Stimulated activated CD8-positive, alpha-beta memory T cell treated with anti-CD3 and anti-CD28 coated beads, Interleukin-15, amount 100 ng/mL, for 4 hours (primary cell): ENCODE results near the gene RPUSD3.
A peak's percentile ranks its signal among the peaks of the same experiment; 100 is the strongest.

Experiments used
- DNase-seq, 2 donors: peaks; one replicate each; pipeline ENCODE4 v3.0.0-alpha.2; 2020; ENCODE audit warnings: low read depth in 2 of 2

RPUSD3 gene

DNA sequence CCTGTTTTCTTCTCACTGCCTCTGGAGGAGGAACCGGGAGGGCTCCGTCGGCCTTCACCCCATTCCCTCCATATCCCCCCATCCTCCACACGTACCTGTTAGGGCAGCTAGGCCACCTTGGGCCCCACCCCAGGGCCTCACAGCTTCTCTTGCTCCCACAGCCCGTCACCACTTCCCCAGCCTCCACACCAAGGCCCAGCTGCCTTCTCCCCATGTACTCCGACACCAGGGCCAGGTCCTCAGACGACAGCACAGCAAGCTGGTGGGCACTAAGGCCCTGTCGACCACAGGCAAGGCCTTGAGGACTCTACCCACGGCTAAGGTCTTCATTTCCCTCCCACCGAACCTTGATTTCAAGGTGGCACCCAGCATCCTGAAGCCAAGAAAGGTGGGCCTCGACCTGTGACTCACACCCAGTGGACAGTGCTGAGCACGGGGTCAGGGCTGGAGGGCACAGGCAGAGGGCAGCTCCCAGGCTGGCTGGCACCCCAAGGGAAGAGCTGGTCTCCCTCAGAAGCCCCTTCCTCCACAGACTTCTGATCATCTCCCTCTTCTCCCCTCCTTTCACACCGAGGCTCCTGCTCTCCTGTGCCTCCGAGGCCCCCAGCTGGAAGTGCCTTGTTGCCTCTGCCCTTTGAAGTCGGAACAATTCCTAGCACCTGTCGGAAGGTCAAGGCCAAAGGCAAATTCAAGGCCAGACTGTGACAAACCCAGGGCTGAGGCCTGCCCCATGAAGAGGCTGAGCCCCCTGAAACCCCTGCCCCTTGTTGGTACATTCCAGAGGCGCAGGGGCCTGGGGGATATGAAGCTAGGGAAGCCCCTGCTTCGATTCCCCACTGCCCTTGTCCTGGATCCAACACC, 9.1 kb downstream of the RPUSD3 start:
- DNase-seq, result no peak

DNA sequence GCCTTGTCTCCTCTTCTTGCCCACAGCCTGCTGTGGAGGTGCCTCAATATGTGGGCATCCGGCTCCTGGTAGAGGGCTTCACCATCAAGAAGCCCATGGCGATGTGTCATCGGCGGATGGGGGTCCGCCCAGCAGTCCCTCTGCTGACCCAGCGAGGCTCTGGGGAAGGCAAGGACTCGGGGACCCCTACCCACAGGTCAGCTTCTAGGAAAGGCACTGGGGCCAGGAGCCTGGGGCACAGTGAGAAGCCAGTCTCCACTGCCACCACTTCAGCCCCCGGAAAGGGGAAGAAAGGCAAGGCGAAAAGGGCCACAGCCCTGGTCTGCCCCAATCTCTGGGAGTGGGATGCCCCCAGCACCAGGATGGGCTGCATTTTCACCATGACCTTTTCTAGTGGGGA, 10.7 kb downstream of the RPUSD3 start:
- DNase-seq, result no peak

DNA sequence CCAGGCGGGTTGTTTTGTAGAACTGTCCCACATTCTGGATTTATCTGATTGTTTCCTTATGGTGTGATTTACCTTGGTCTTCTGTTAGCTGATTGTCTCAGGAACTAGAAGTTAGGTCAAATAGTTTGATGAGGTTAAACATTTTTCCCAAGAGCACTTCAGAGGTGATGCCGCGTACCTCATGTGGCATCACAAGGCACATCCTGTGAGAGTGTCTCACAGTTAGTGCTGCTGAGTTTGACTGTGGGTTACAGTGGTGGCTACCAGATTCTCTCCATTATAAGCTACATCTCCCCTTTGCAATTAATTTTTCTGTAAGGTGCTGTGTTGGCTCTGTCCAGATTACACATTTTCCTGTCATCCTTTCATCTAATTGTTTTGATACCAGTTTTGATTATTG, 12.6 kb downstream of the RPUSD3 start:
- no peak for DNase-seq

DNA sequence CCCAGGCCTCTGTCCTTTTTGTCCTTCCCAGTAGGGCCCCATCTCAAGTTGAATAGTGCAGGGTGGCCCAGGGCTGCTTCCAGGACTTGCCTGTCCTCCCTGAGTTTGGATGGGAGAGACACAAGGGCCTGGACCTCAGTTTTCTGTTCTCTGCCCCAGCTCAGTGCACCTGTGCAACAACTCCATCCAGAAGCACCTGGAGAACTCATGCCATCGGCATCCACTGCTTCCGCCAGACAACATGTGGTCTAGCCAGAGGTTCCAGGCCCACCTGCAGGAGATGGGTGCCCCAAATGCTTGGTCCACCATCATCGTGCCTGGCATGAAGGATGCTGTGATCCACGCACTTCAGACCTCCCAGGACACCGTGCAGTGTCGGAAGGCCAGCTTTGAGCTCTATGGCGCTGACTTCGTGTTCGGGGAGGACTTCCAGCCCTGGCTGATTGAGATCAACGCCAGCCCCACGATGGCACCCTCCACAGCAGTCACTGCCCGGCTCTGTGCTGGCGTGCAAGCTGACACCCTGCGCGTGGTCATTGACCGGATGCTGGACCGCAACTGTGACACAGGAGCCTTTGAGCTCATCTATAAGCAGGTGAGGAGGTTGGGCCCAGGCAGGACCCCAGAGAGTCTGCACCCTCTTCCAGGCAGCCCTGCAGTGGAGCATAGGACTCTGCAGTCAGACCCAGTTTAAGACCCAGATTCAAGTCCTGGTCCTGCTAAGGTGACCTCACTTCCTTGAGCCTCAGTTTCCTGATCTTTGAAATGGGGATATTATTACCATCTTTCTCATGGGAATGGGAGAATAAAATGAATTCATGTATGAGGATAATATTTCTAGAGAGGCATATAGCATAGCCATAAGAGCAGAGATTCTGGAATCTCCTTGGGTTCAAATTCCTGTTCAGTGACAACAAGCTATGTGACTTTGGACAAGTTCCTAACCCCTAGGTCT, 14.7 kb downstream of the RPUSD3 start:
- DNase-seq, result no peak

DNA sequence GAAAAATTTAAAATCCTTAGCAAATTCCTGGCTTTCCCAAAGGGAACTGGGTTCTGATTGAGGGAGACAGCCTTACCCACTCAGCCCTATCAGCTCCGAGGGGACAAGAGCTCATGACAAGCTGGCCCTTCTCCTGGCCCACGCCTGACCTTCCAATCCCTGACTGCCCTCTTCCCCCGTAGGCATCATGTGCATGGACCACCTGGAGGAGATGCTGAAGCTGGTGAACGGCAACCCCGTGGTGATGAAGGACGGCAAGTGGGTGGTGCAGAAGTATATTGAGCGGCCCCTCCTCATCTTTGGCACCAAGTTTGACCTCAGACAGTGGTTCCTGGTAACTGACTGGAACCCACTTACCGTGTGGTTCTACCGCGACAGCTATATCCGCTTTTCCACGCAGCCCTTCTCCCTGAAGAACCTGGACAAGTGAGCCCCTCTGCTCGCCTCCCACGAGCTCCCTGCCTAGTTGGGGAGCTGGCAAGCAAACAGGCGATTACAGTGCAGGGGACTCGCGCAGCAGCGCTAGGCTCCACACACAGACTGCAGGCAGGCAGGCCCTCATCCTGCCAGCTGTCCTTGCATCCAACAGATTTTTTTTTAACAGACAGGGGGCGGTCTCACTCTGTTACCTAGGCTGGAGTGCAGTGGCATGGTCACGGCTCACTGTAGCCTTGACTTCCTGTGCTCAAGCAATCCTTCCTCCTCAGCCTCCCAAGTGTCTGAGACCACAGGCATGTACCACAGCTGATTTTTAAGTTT, 16.8 kb downstream of the RPUSD3 start:
- DNase-seq, result no peak

DNA sequence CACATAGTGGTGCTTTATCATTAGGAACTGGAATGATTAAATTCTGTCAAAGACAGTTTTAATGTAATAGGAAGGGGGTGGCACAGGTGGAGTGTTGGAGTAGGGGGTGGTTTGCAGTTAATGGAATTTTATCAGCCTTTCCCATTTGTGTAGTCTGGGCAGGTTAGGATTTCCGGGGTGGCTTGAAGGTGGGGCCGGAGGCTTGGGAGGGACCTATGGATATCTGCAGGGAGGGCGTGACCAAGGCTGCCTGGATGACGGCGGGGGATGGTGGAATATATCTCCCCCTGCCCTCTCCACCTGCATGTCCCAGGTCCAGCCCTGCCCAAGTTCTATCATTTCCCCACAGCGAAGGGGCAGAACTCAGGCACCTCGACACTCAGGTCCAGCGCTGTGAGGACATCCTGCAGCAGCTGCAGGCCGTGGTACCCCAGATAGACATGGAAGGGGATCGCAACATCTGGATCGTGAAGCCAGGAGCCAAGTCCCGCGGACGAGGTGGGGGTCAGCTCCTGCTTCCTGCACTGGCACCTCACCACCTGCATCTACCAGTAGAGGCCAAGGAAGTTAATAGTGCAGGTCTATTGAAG, 18.3 kb downstream of the RPUSD3 start:
- DNase-seq, result no peak

DNA sequence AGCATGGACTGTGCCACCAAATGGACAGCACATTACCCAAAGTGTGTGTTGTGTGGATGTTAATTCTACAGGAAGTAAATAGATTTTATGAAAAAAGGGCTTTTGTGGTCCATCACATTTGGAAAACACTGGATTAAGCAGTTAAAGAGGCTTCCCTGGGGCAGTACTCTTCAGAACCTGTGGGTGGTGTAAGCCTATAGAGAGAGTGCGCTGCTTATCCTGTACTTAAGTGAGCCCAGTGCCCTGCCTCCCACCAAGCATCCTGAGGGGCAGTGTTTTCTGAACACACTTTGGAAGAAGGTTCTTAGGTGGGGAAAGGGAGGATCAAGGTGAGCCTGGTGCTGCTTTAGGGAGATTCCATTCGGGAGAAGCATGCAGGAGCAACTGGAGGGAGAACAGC, 22.9 kb downstream of the RPUSD3 start:
- DNase-seq, result no peak

DNA sequence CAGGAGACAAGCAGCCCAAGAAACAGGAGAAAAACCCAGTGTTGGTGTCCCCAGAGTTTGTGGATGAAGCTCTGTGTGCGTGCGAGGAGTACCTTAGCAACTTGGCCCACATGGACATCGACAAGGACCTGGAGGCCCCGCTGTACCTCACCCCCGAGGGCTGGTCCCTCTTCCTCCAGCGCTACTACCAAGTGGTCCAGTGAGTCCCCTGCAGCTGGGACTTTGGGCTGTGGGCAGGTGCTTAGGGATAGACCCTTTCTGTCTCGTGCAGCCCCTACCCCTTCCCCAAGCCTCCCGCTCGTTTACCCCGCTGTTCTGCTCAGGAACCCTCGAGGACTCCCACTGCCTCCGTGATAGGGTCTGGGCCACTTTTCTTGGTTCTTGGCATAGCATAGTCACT, 23.3 kb downstream of the RPUSD3 start:
- no peak for DNase-seq

DNA sequence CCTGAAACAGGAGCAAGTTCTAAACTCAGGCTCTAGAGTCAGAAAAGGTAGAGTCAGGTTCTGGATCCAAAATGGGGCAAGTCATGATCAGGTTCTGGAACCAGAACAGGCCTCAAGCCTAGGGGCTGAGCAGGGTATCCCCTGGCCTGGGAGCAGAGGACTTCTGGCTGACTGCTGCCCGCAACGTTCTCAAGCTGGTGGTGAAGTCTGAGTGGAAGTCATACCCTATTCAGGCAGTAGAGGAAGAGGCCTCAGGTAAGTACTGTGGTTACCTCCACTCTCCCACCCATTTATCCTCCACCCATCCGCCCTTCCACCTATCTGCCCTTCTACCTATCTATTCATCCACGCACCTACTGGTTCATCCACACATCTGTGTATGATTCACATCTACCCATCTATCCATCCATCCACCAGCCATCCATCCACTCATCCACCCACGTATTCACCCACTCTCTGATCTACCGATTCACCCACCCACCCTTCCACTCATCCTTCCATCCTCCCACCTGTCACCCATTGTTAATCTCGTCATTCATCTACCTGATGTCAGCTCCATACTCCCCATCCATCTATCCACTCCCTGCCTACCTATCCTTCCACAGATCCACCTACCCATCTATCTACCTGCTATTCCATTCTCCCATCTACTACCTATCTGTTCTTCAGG, 25.0 kb downstream of the RPUSD3 start:
- DNase-seq, result no peak

DNA sequence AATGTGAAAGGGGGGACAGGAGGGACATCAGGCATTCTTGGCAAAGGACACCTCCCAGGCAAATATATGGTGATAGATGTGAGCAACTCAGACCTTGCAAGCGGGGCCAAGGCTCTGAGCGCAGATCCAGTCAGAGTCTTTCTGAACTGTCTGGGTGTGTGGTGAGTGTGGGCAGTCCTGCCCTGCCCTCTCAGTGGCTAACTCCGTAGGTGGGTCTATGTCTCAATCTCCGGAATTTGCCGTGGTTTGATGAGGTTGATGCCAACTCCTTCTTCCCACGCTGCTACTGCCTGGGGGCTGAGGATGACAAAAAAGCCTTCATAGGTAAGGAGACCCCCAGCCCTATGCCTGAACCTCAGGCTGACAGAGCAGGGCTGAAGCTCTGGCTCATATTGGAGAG, 26.4 kb downstream of the RPUSD3 start:
- DNase-seq, result no peak

DNA sequence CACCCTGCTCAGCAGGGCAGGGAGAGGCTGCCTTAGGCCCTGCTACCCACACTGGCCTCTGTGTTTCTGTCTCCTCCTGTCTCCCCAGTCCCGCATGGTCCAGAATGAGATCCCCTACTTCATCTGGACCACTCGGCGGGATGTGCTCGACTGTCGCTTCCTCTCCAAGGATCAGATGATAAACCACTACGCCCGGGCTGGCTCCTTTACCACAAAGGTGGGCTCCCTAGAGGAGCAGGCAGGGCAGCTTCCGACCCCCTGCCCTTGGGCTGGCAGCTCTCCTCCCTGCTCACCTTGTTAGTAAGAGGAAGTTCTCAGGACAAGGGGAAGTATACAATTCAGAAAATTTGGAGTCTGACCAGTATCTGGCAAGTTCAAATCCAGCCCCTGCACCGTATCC, 27.8 kb downstream of the RPUSD3 start:
- DNase-seq, result no peak

DNA sequence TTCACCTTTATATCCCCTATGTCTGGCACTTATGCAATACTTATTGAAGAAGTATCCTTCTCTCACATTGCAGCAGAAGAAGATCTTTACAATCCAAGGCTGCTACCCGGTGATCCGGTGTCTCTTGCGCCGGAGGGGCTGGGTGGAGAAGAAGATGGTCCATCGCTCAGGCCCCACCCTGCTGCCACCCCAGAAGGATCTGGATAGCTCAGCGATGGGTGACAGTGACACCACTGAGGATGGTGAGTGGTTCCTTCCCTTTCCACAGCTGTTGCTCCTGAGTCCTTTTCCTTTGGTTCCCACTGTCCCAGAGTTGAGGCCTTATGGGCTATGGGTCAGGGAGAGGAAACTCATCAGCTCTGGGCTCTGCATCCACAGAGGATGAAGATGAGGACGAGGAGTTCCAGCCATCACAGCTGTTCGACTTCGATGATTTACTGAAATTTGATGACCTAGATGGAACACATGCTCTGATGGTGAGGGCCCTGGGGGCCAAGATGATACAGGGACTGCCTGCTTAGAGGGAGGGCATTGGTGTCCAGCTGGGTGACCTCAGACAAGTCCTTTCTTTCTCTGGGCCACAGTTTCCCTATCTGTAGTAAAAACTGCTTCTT, 30.8 kb downstream of the RPUSD3 start:
- no peak for DNase-seq

DNA sequence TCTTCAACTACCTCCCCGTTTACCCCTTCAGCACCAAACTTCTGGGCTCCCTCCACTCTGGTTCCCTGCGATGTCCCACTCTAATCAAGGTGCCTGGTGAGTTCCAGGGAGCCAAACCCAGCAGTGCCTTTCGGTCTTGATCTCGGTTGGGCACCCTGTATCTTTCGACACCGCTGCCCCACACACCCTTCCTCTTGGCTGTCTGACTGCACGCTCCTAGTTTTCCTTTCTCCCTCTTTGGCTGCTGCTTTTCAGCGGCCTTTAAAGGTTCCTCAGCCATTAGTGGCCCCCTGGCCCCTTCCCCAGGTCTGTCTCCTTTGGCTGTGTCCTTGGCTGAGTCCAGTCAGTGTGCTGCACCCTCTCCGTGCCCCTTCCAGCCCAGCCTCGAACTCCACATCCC, 33.0 kb downstream of the RPUSD3 start:
- no peak for DNase-seq

DNA sequence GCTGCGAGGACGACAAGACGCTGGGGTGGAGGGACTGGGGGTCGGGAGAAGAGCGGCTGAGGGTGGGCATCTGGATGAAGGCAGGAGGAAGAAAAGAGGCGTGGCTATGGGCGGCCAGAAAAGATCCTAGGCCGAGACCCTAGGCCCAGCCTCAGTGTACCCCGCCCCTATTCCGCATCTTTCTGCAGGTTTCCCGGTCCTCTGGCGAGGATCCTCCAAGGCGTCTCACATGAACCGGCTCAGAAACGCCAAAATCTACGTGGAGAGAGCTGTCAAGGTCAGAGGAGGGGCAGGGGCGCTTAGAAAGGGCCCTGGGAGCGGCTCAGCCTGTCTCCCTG, 33.4 kb downstream of the RPUSD3 start:
- no peak for DNase-seq

DNA sequence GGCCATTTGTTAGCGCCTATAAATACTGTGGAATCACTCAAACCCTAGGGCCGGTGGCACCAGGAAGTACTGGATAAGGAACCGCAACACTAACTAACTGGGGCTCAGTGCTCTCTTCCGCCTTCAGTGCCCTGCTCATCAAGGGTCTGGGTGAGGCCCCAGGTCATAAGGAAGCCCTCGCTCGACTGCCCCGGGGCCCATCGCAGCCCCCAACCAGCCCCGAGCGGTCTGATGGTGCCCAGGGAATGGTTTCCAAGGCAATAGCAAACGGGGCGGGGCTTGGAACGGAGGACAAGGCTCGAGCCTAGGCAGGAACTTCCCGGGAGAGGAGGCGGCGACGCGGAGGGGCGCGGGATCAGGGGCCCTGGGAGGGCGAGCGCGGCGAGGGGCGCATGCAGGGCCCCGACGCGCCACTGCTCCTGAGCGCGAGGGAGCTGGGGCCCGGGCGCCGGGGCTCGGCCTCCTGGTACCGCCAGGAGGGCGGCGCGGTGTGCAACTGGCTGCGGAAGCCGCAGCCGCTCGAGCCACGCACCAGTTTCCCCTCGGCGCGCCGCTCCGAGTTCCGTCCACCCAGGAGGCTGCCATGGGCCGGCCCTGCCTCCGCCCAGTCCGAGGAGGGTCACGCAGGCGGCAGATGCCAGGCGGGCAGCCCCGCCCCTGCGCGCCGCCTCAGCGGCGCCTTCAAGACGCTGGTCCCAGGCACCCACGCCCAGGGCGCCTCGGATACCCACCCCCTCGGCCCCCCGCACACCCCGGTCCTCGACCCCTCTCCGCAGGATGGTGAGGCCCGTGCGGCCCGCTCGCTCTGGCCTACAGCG, 34.0 kb downstream of the RPUSD3 start, which contains the start of gene TTLL3:
Gene TTLL3 (plus strand): TSS at position 648 of the 818 bp plus-strand sequence. CDS start 400 bp downstream, outside the sequence.
- peak in 1 of 2 donors; percentile 11 for DNase-seq

DNA sequence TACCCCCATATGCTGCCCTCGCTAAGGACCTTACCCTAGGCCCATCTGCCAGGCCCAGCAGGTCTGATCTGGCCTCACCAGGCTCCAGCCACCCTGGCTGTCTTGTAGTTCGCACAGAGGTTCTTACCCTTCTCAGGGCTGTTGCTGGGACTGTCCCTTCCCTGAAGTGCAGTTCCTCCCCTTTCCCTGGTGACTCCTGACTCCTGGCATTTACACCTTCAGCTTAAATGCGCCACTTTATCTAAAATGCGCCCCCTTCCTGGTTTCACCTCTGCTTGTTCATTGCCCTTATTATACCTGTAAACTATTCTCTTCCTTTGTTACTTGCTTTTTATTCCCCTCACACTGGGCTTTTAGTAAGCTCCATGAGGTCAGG, 34.6 kb downstream of the RPUSD3 start:
- DNase-seq, result no peak

DNA sequence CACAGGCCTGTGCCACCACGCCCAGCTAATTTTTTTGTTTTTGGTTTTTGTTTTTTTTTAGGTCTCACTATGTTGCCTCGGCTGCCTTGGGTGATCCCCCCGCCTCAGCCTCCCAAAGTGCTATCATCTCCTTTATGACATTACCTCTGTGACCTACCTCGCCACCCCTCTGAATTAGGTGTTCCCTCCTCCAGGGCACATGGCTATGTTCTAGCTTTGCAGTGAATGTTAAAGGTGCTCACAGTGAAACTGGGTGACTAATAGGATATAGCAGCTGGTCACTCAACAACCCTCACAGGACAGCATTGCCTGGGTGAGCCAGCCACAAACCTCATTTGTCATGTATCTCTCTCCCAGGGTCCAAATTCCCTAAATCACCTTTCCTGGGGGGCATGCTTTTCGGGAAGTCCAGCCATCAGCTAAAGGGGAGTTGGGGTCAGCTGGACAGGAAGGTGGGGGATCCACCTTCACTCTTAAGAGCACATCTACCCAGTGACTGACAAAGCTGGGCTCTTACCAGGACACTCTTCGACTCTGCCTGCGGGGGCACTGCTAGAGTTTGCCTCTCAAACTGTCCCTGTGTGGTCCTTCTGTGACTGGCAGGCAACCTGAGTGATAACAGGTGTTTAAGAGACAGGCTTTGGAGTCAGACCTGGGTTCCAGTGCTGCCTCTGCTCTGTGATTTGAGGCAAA, 35.3 kb downstream of the RPUSD3 start:
- no peak for DNase-seq

DNA sequence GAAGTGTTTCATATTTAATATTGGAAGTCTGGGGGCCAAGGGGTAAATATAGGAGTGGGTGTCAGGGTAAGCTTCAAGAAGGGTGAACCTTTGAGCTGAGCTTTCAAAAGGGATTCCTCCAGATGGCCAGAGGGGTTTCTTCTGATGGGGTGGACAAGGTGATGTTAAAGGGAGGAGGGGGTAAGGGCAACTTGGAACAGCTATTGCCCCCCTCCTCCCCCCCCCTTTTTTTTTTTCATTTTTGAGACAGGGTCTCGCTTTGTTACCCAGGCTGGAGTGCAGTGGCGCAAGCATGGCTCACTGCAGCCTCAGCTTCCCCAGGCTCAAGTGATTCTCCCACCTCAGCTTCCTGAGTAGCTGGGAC, 35.8 kb downstream of the RPUSD3 start:
- DNase-seq, result no peak
